ENCODE data around the gene GDF10.

- TF ChIP-seq CREB5 (CRISPR knock-in tag; IDR thresholded peaks at IDR 0.05; ENCODE audit: low read depth), result no peak
- no peak for TF ChIP-seq OSR1 (CRISPR knock-in tag; IDR thresholded peaks at IDR 0.05)
Measured at GRCh38 chr10:47332946-47333345, 32.9 kb downstream of the GDF10 start.
